GM19025 (cell line): Measurements from ENCODE around the gene PAX8.
"Not testable (repeated sequence)": the region's sequence is repeated elsewhere in the genome, so short reads cannot be mapped to it uniquely, and the experiment has no call there.

Experiments used
- ATAC-seq: cut with Tn5 transposase; IDR thresholded peaks from one replicate; pipeline ENCODE4 v1.9.1; 2021; ENCODE audit warnings: mild to moderate bottlenecking, low read depth, moderate library complexity; ENCODE audit not compliant: unreplicated experiment

PAX8 gene

GRCh38 chr2:113240150-113240914, 38.4 kb downstream of the PAX8 start:
- ATAC-seq = no peak

GRCh38 chr2:113238871-113239839, 39.6 kb downstream of the PAX8 start:
- no peak for ATAC-seq

DNA sequence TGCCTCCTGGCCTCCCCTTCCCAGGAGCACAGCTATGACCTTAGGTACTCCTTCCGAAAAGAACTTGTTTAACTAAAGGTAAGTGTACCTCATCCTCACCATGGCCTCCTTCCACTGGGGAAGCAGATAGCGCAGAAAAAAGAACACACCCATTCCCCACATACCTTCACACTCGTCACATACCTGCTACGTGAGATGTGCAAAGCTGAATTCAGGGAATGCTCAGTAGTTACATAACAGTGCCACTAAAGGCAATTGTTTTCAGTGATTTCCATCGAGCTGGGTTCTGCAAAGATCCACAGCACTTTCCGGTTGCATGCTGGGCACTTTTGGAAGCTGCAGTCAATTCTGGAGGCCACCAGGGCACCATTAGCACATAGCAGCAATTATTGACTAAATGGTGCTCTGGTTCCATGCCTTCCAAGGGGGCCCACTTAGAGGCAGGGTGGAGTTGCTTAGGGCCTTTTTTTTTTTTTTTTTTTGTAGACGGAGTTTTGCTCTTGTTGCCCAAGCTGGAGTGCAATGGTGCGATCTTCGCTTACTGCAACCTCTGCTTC, 41.0 kb downstream of the PAX8 start:
- no peak for ATAC-seq

- no peak for ATAC-seq
These were observed 42.2 kb downstream of the PAX8 start for GRCh38 chr2:113236367-113237159.

- not testable (repeated sequence) for ATAC-seq
These were observed 43.1 kb downstream of the PAX8 start for GRCh38 chr2:113235347-113236226.

DNA sequence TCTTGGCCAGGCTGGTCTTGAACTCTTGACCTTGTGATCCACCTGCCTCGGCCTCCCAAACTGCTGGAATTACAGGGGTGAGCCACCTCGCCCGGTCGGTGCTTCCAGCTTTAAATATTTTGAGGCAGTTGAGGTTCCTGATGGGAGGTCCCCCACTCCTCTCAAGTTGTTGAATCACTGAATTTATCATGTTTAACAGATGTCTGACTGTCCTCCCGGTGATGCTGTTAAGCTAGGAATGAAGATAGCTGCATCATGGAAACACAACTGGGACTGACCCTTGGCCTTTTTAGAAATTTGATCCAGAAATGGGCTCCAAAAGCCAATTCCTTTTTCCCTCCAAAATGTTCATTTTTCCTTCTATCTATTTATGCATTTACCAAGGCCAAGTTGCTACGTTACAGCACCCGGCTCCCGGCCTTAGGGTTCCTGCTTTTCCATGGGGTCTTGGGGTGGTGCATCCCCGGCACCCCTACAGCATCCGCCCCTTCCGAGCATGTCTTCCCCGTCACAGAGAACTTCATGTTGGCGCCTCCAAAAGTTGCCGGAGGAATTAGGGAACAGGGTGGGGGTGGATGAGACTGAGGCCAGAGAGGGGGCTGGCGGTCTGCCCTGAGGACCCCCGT, 43.9 kb downstream of the PAX8 start:
- ATAC-seq = no peak

- ATAC-seq = no peak
These were observed 44.8 kb downstream of the PAX8 start for GRCh38 chr2:113233593-113234550.

DNA sequence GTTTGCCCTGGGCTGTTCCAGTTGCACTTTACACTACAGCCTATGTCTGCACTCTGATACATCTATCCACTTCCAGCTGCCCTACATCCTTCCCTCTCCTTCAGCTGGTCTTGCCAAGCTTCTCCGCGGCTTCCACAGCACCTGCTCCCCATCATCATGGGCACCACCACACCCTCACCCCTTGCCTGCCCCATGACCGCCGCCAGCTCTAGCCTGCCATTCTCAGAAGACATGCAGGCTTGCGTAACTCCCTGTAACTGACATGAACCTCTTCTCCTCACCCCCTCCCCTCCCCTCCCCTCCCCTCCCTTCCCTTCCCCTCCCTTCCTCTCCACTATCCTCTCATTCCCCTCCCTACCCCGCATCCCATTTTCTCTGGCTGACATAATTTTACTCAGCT, 46.0 kb downstream of the PAX8 start:
- ATAC-seq = no peak

DNA sequence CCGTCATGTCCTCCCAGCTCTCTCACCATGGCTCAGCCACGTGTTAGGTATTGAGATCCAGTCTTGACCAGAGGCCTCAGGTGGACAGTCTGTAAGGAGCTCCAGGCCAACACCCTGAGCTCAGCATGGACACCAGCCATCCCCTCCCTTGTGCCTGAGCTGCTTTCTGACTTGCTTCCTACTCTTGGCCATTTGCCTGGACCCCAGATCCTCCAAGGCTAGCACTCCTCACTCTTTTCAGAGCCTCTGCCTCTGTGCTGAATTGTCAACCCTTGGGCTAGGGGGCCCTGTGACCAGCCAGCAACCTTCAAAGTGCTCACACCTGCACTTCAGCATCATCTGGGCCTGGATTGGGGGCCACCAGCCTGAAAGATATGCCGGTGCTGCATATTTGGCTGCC, 46.6 kb downstream of the PAX8 start:
- ATAC-seq = no peak

DNA sequence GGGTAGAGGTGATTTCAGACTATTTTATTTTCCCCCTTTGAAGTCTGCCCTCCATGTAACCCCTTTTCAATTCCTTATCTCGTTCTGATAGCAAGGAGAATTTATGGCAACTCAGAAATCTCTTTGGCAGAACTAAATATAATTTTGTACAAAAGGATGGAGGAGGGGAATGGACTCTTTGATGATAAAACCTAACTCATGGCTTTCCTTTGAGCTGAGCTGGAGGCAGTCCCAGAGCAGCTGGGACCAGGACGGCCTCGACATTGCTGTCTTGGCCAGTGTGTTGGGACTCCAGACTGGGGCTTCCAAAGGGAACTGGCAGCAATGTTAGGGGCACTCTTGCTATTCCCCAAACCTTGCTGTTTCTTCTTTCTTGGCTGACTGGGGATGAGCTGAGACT, 47.7 kb downstream of the PAX8 start:
- ATAC-seq = no peak

DNA sequence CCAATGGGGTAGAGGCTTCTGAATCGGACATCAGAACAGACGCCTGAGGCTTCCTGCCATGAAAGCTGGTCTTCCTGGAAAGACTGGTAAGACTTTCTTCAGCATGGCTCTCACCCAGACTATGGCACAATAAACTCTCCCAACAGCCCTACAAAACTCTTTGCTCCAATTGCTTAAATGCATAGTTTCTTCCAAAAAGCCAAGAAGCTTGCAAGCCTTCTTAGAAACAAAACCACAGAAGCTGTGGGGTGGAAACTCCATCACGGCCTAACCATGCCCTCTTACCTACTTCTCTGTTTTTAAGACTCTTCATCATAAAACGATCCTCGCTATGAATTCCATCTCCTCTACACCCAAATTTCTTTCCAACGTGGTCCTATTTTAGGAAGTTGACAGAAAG, 48.2 kb downstream of the PAX8 start:
- ATAC-seq = no peak

DNA sequence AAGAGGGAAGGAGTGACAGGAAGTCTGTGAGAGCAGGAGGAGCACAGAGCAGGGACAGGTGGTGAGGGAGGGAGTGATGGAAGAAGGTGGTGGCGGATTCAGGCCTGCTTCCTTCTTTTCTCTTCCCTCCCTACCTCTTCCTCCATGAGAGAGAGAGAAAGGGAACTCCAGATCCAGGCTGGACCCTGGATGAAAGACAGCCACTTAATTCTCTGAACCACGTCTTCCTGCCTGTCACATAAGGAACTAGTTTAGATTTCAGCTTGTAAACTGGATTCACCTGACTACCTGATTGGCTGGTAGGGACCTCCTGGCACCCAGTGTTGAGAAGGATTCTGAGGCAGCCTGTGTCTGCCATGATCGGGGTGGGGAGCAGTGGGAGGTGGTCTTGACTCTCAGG, 48.9 kb downstream of the PAX8 start:
- ATAC-seq = no peak

DNA sequence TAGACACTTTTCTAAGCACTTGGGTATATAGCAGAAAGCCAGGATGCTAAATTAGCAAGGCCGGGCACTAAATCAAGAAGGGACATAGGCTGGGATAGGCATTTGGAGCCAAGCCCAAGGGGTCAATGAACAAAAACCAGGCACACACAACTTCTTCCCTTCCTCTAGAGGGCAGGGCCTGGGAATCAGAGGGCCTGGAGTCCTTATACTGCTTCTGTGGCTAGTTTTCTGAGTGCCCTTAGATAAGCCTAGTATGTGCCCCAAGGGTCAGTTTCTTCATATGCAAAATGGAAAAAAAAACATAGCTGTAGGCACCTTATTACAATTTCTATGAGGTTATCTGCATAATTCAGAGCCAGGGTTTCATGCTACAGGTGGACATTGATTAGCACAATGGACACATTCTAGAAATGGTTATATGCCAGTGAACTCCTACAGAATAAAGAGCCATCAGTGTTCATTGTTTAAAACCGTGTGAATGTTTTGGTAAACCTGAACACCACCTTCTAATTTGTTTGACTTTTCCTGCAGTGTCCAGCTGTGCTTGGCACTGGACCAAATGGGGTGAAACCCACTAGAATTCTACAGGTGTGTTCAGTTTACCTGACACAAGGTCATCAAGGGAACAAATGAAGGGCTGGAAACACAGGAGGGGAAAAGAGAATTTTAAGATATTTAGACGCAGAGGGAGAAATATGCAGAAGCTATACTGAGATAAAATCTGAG, 49.6 kb downstream of the PAX8 start:
- no peak for ATAC-seq

- no peak for ATAC-seq
These were observed 50.4 kb downstream of the PAX8 start for GRCh38 chr2:113228351-113228750.

DNA sequence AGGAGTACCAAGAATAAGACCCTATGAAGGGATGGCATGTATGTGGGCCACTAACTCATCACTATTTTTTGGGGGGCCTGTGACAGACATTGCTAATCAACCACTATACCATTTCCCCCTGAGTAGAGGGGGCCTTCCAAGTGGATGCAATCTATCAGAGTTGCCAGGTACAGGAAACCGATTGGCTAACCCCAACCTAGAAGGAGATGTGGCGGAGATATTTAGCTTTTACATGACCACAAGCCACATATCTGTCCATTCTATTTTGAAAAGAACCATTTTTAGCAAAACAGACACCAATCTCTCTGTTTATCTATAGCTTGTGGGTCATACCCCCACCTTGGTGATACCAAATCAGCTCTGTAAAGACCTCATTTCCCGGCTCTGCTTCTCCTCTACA, 51.0 kb downstream of the PAX8 start:
- ATAC-seq = no peak

- ATAC-seq = no peak
These were observed 51.4 kb downstream of the PAX8 start for GRCh38 chr2:113227290-113227689.

- ATAC-seq = no peak
These were observed 52.3 kb downstream of the PAX8 start for GRCh38 chr2:113226462-113226861.
